Nasal cavity respiratory epithelium epithelial cell of viscerocranial mucosa (primary cell): Measurements from ENCODE around the gene VSIG10L. TPM values are rescaled to one million over a fixed set of nuclear protein-coding genes. Genes with fewer than 3 reads are reported as not detected.

Experiments used
- total RNA-seq: library from RNA; depleted of rRNA; stranded (reverse); fragments of >200 nt; gene quantifications from 2 replicates; pipeline ENCODE4 v1.2.3, GENCODE V29; 2014

The VSIG10L gene
- total RNA-seq: 0.68 and 1.6 TPM in 2 replicates

DNA sequence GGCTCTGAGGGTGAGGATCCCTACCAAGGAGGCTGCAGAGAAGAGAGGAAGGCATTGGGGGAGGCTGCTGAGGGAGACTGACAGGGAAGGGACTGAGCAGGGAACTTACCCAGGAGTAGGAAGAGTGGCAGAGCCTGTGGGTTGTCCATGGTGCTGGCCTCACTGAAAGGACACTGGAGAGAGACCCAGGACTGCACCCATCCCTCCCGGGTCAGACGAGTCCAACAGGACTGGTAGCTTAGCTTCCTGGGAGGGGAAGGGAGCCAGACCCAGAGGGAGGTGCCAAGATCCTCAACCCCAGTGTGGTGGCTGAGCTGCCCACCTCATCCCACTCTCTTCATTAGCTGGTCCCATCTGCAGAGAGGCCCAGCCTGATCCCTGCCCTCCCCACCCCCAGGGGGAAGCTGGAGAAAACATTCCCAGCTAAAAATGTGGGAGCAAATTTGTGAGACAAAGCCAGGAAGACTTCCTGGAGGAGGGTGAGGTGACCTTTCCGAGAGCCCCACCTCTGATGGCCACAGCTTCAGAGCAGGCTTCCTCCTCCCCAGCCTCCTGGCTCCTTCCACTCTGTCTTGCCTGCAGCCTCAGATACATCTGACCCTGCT lies at the start of gene VSIG10L:
Gene VSIG10L (minus strand): TSS at position 164 of the 605 bp plus-strand sequence. CDS start 15 bp downstream, at position 149.

GRCh38 chr19:51387924-51388389 lies 46.0 kb upstream of the VSIG10L start, which contains the start of gene LIM2:
Gene LIM2 (minus strand): TSS chr19:51387974. CDS start chr19:51387443, 531 bp downstream.

GRCh38 chr19:51372649-51373504 lies 30.9 kb upstream of the VSIG10L start, which contains the start of gene NKG7:
Gene NKG7 (minus strand): TSS chr19:51372654. CDS start chr19:51372535, 119 bp downstream.

GRCh38 chr19:51368366-51369282 lies 26.7 kb upstream of the VSIG10L start, which contains the start of gene CLDND2:
Gene CLDND2 (minus strand): TSS chr19:51369003. CDS start chr19:51368577, 426 bp downstream.

GRCh38 chr19:51365965-51366388 lies 24.0 kb upstream of the VSIG10L start, which contains the start of gene ETFB:
Gene ETFB (minus strand): TSS chr19:51366388. CDS start chr19:51366326, 62 bp downstream.

DNA sequence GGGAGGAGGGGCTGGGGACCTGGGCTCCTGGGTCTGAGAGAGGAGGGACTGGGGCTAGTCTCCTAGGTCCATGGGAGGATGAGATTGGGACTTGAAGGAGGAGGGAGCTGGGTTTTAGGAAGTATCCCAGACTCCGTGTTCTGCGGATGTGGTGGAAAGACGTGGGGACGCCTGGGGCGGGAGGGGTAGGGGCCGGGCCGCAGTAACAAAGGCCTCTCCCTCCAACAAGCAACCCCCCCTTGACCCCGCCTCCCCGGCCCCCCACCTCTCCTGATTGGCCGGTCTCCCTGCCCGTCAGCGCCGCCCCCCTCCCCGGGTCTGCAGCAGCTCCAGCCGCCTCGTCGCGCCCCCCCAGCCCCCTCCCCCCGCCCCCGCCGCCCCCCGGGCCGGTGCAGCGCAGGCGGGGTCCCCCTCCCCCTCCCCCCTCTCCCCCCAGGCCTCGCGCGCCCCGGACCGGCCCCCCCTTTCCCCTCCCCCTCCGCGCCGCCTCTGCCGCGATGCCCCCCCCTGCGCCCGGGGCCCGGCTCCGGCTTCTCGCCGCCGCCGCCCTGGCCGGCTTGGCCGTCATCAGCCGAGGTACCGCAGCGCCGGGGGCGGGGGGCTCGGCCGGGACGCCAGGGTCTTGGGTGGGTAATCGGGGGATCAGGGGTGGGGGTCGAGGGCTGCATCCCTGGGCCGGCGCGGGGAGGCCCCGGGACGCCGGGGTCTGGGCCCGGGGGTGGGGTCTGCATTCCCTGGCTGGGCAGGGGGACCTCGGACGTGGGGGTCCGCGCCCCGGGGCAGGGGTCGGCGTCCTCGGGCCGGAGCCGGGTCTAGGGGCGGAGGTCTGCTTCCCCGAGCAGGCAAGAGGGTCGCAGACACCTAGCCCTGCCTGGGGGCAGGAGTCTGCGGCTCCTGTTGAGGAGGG lies 30.3 kb downstream of the VSIG10L start, which contains the start of gene IGLON5:
Gene IGLON5 (plus strand): TSS at position 294 of the 907 bp plus-strand sequence. CDS start 204 bp downstream, at position 498.

Other genes starting within 250 kb of the VSIG10L start
- gene CTU1, start 233.7 kb downstream of the VSIG10L start, total RNA-seq: 8.2 and 10.0 TPM in 2 replicates
- not detected in 2 replicates for gene SIGLEC9, start 217.2 kb downstream of the VSIG10L start, total RNA-seq
- not detected in 2 replicates for gene SIGLEC7, start 199.8 kb downstream of the VSIG10L start, total RNA-seq
- not detected in 2 replicates for gene CD33, start 117.1 kb downstream of the VSIG10L start, total RNA-seq
- not detected in 2 replicates for gene SIGLECL1, start 91.1 kb downstream of the VSIG10L start, total RNA-seq
- not detected in 2 replicates for gene IGLON5, start 30.5 kb downstream of the VSIG10L start, total RNA-seq
- 26.7 and 59.9 TPM in 2 replicates for gene ETFB, start 24.2 kb upstream of the VSIG10L start, total RNA-seq
- gene CLDND2, start 26.9 kb upstream of the VSIG10L start, total RNA-seq: not detected in 2 replicates
- gene NKG7, start 30.5 kb upstream of the VSIG10L start, total RNA-seq: not detected in 2 replicates
- gene LIM2, start 45.8 kb upstream of the VSIG10L start, total RNA-seq: not detected in 2 replicates
- gene C19orf84, start 48.5 kb upstream of the VSIG10L start, total RNA-seq: not detected in 2 replicates
- gene SIGLEC10, start 75.5 kb upstream of the VSIG10L start, total RNA-seq: not detected in 2 replicates
- not detected in 2 replicates for gene SIGLEC8, start 116.3 kb upstream of the VSIG10L start, total RNA-seq
- not detected in 2 replicates for gene CEACAM18, start 136.4 kb upstream of the VSIG10L start, total RNA-seq
- gene SIGLEC12, start 159.7 kb upstream of the VSIG10L start, total RNA-seq: not detected in 2 replicates
- not detected in 2 replicates for gene SIGLEC6, start 189.5 kb upstream of the VSIG10L start, total RNA-seq
- gene ZNF175, start 229.1 kb upstream of the VSIG10L start, total RNA-seq: 1.4 and 3.2 TPM in 2 replicates